B cell (primary cell): ENCODE results near the gene TRIM65. TPM values are rescaled to one million over a fixed set of nuclear protein-coding genes. Genes with fewer than 3 reads are reported as not detected.
A peak's percentile ranks its signal among the peaks of the same experiment; 100 is the strongest.

ENCODE experiments used
- ATAC-seq: fragments of 200-7000 bp; cut with Tn5 transposase; one replicate; pipeline ENCODE4 v1.10.0; 2021; ENCODE audit warnings: low read depth, mild to moderate bottlenecking, moderate number of reproducible peaks, moderate library complexity
- CTCF ChIA-PET: fragments of 350-600 bp; sonication (Branson Sonifier 250); formaldehyde crosslinking; loops from one replicate; lab custom pipeline; 2021; ENCODE audit warnings: antibody characterized with exemption, inconsistent platforms; lab: Charles Lee
- POLR2A ChIA-PET: fragments of 350-600 bp; sonication (Branson Sonifier 250); formaldehyde crosslinking; loops from one replicate; lab custom pipeline; 2021; ENCODE audit warnings: antibody characterized with exemption; lab: Charles Lee
- DNase-seq: peaks from one replicate; pipeline ENCODE4 v3.0.0; 2013
- H2AFZ ChIP-seq: 2 replicates; pipeline ENCODE4 v1.6.1; 2012; ENCODE audit warnings: mild to moderate bottlenecking, low read depth, low read length; ENCODE audit not compliant: insufficient read depth, poor library complexity, severe bottlenecking
- H3K27ac ChIP-seq, 2 donors: 1 replicate in 1 of 2; 2 replicates in 1 of 2; pipeline ENCODE4 v1.5.1; 2012 to 2013; ENCODE audit warnings: low read length in 2 of 2, mild to moderate bottlenecking in 2 of 2, moderate library complexity in 1 of 2
- H3K27me3 ChIP-seq, 4 experiments: fragments of 200-600 bp in 1 of 4; sonication (generic) in 1 of 4; replicated peaks in 1 of 4; 1 replicate in 2 of 4; 2 replicates in 2 of 4; pipeline versions ENCODE4 v1.6.1 to v1.7.0; 2013 to 2016; ENCODE audit warnings: low read length in 3 of 4, mild to moderate bottlenecking in 2 of 4, mixed read lengths in 1 of 4, moderate library complexity in 1 of 4; ENCODE audit not compliant: insufficient read depth in 4 of 4, control insufficient read depth in 3 of 4; ENCODE audit errors: control extremely low read depth in 1 of 4
- H3K36me3 ChIP-seq, 2 experiments: replicated peaks in 1 of 2; 1 replicate in 1 of 2; 2 replicates in 1 of 2; pipeline versions ENCODE4 v1.6.1 to v1.7.1; 2013; ENCODE audit warnings: low read length in 1 of 2; ENCODE audit not compliant: insufficient read depth in 2 of 2, control insufficient read depth in 1 of 2; ENCODE audit errors: control extremely low read depth in 1 of 2, extremely low read depth in 1 of 2
- H3K4me1 ChIP-seq, 2 donors: fragments of 200-600 bp in 1 of 2; sonication (generic) in 1 of 2; 1 replicate in 1 of 2; 2 replicates in 1 of 2; pipeline versions ENCODE4 v1.5.1 to v1.6.1; 2013 to 2017; ENCODE audit warnings: low read length in 2 of 2; ENCODE audit not compliant: control insufficient read depth in 2 of 2, insufficient read depth in 2 of 2
- H3K4me2 ChIP-seq: replicated peaks from 2 replicates; pipeline ENCODE3; 2012; ENCODE audit warnings: mild to moderate bottlenecking, low read depth, low read length; ENCODE audit not compliant: poor library complexity, severe bottlenecking
- H3K4me3 ChIP-seq, 5 experiments: fragments of 200-600 bp in 1 of 5; sonication (generic) in 1 of 5; 1 replicate in 3 of 5; 2 replicates in 2 of 5; pipeline versions ENCODE4 v1.5.1 to v1.7.0; 2011 to 2016; ENCODE audit warnings: low read length in 4 of 5, mild to moderate bottlenecking in 4 of 5, low read depth in 2 of 5, control low read depth in 1 of 5, moderate library complexity in 1 of 5; ENCODE audit not compliant: insufficient read depth in 1 of 5; ENCODE audit errors: control extremely low read depth in 1 of 5, extremely low read depth in 1 of 5
- H3K79me2 ChIP-seq: fragments of 200-600 bp; sonication (generic); one replicate; pipeline ENCODE4 v1.6.0; 2016; ENCODE audit warnings: low read length; ENCODE audit not compliant: control insufficient read depth, insufficient read depth
- H3K9ac ChIP-seq: fragments of 200-600 bp; sonication (generic); 2 replicates; pipeline ENCODE4 v1.6.1; 2017; ENCODE audit warnings: mild to moderate bottlenecking, low read length, moderate library complexity
- H3K9me3 ChIP-seq, 3 donors: one replicate each; pipeline versions ENCODE4 v1.6.1 to v1.7.1; 2013; ENCODE audit warnings: low read length in 2 of 3; ENCODE audit not compliant: control insufficient read depth in 2 of 3, insufficient read depth in 1 of 3; ENCODE audit errors: control extremely low read depth in 1 of 3
- H4K20me1 ChIP-seq: 2 replicates; pipeline ENCODE4 v1.6.0; 2012; ENCODE audit warnings: mild to moderate bottlenecking, low read length; ENCODE audit not compliant: insufficient read depth, control insufficient read depth, poor library complexity, severe bottlenecking
- H3K27ac Mint-ChIP-seq: one replicate; pipeline ENCODE4 v1.8.0; 2021; ENCODE audit warnings: mixed read lengths
- H3K27me3 Mint-ChIP-seq: one replicate; pipeline ENCODE4 v1.8.0; 2021; ENCODE audit warnings: mixed read lengths
- H3K4me1 Mint-ChIP-seq: one replicate; pipeline ENCODE4 v1.8.0; 2021; ENCODE audit warnings: mixed read lengths
- H3K4me3 Mint-ChIP-seq: one replicate; pipeline ENCODE4 v1.8.0; 2021; ENCODE audit warnings: mixed read lengths
- H3K9me3 Mint-ChIP-seq: one replicate; pipeline ENCODE4 v1.8.0; 2022; ENCODE audit warnings: mixed read lengths; ENCODE audit not compliant: insufficient read depth
- CTCF ChIP-seq: fragments of 200-600 bp; IDR thresholded peaks from one replicate; pipeline ENCODE4 v1.8.0; 2022; ENCODE audit warnings: antibody characterized with exemption, mild to moderate bottlenecking
- EZH2 ChIP-seq: IDR thresholded peaks from 2 replicates; pipeline ENCODE4 v1.6.1; 2012; ENCODE audit warnings: borderline replicate concordance, low read depth, mild to moderate bottlenecking, moderate library complexity, low read length; ENCODE audit not compliant: insufficient read depth, poor library complexity, severe bottlenecking
- WGBS: methylation state at CpG from one replicate; pipeline ENCODE4 v1.1.5; 2013; ENCODE audit warnings: missing lambda C conversion rate; ENCODE audit not compliant: insufficient coverage; 5-methylcytosine and 5-hydroxymethylcytosine counted together
- intact Hi-C: fragments of 100-400 bp; cut with micrococcal nuclease; formaldehyde crosslinking; loops from one replicate; pipeline ENCODE4 v1.10.0; 2022
- polyA plus RNA-seq: library from polyadenylated mRNA; depleted of rRNA; stranded (reverse); fragments of >200 nt; gene quantifications from 2 replicates; pipeline ENCODE4 v1.2.3, GENCODE V29; 2012
- total RNA-seq, 2 donors: library from RNA; stranded (reverse); fragments of 120-200 nt in 1 of 2; gene quantifications; 1 replicate in 1 of 2; 2 replicates in 1 of 2; pipeline versions ENCODE4 v1.2.3 to v1.2.4, GENCODE V29; 2013 to 2022

TRIM65 gene
- total and polyA plus RNA-seq, 2 donors (not counting 1 experiment from before 2014, with no cell fraction given) = 16.8 to 40.7 TPM

- Mint-ChIP-seq H3K9me3 (no peaks in the 10 kb centered on the region), H3K4me3 (peak overlapping the region; percentile 71), H3K4me1 (peaks cover 26% of the 10 kb centered on the region), H3K27me3 (no peaks in the 10 kb centered on the region), H3K27ac (peak overlapping the region; percentile 70)
- Histone ChIP-seq H4K20me1 (peaks cover 41% of the 10 kb centered on the region), H3K4me1 (peaks cover 16 to 19% of the 10 kb centered on the region in 2 donors), H2AFZ (peak overlapping the region; percentile 82), H3K4me3 (peak overlapping the region in 4 of 5 experiments; percentile 58 to 80 (median 76)), H3K36me3 (peaks cover 0 to 48% of the 10 kb centered on the region in 2 experiments), H3K79me2 (peaks cover 36% of the 10 kb centered on the region), H3K27ac (peak overlapping the region; percentile 34 to 49), H3K4me2 (peak overlapping the region; percentile 89), H3K9ac (peak overlapping the region; percentile 69), H3K9me3 (no peaks in the 10 kb centered on the region), H3K27me3 (no peaks in the 10 kb centered on the region)
- TF ChIP-seq CTCF (no peak), EZH2 (no peak)
- POLR2A ChIA-PET = interaction anchor here (0.8 to 2.7 kb wide), 11 partner anchors 7 to 132 kb away, joined by 3 to 42 read pairs (median 5); partner anchors contain the start of genes GALK1, MRPL38, TRIM47 and UNK
- ATAC-seq (no peak), DNase-seq (no peak)
- 73% methylated on average over 37 of the region's 37 CpGs for WGBS
- intact Hi-C loops = loop anchor here (2.0 kb wide), 1 partner anchor 53 kb away; the partner anchor contains the start of gene UNC13D
- CTCF ChIA-PET = interaction anchor here (0.8 to 5.9 kb wide), 11 partner anchors 8 to 144 kb away, joined by 3 to 52 read pairs (median 10); partner anchors contain the start of genes GALK1, MRPL38, TRIM47 and UNC13D
These were observed 639 bp upstream of the TRIM65 start for GRCh38 chr17:75897160-75898019.
